Thyroid gland (tissue), 4 donors: ENCODE results near the gene TNS3.

Source experiments
- CTCF ChIP-seq, 6 experiments: fragments of 200-600 bp in 3 of 6; fragments of 450-650 bp in 3 of 6; sonication (generic) in 3 of 6; IDR thresholded peaks; one replicate each; pipeline ENCODE4 v1.5.1; 2016 to 2019; ENCODE audit warnings: antibody characterized with exemption in 6 of 6, mild to moderate bottlenecking in 2 of 6, inconsistent platforms in 1 of 6, moderate library complexity in 1 of 6
- POLR2A ChIP-seq, 2 donors: fragments of 450-650 bp; IDR thresholded peaks; one replicate each; pipeline ENCODE4 v1.6.1; 2017; ENCODE audit warnings: antibody characterized with exemption in 2 of 2, mild to moderate bottlenecking in 2 of 2, moderate library complexity in 1 of 2

- TF ChIP-seq CTCF (IDR thresholded peaks at IDR 0.05) (no peak), POLR2A (IDR thresholded peaks at IDR 0.05) (no peak)
These were observed 39.9 kb downstream of the TNS3 start for GRCh38 chr7:47542051-47542450.
